Glutamatergic neuron (in vitro differentiated cells): ENCODE measurements around the gene BSPRY. TPM values are rescaled to one million over a fixed set of nuclear protein-coding genes. Genes with fewer than 3 reads are reported as not detected.

ENCODE experiments used
- DNase-seq: peaks from one replicate; pipeline ENCODE4 v3.0.0; 2022
- H3K27ac Mint-ChIP-seq: one replicate; pipeline ENCODE4 v1.8.0; 2020; ENCODE audit warnings: mild to moderate bottlenecking, mixed read lengths, inconsistent platforms; ENCODE audit not compliant: unreplicated experiment
- H3K27me3 Mint-ChIP-seq: one replicate; pipeline ENCODE4 v1.8.0; 2020; ENCODE audit warnings: mild to moderate bottlenecking, moderate library complexity, mixed read lengths, inconsistent platforms; ENCODE audit not compliant: unreplicated experiment
- H3K36me3 Mint-ChIP-seq: one replicate; pipeline ENCODE4 v1.8.0; 2020; ENCODE audit warnings: mild to moderate bottlenecking, mixed read lengths, inconsistent platforms; ENCODE audit not compliant: unreplicated experiment
- H3K4me1 Mint-ChIP-seq: one replicate; pipeline ENCODE4 v1.8.0; 2020; ENCODE audit warnings: mild to moderate bottlenecking, low read depth, mixed read lengths, inconsistent platforms; ENCODE audit not compliant: unreplicated experiment
- H3K4me3 Mint-ChIP-seq: one replicate; pipeline ENCODE4 v1.8.0; 2020; ENCODE audit warnings: mild to moderate bottlenecking, mixed read lengths, inconsistent platforms; ENCODE audit not compliant: unreplicated experiment
- H3K9me3 Mint-ChIP-seq: one replicate; pipeline ENCODE4 v1.8.0; 2020; ENCODE audit warnings: mild to moderate bottlenecking, moderate library complexity, mixed read lengths, inconsistent platforms; ENCODE audit not compliant: unreplicated experiment
- total RNA-seq: library from RNA; stranded (reverse); fragmentation: NEBNext Ultra II Directional; extraction: Animal tissue kit (Norgen Biotek cat#: 25700); gene quantifications from one replicate; pipeline ENCODE4 v1.2.1, GENCODE V29; 2021; ENCODE audit not compliant: unreplicated experiment
- TF ChIP-seq, protein P1 (sequence below): fragments of 200-600 bp; sonication (generic); IDR thresholded peaks from one replicate; pipeline ENCODE4 v1.5.0; 2021; ENCODE audit not compliant: partially characterized antibody, unreplicated experiment

BSPRY gene
- total RNA-seq, 1 donor from 2014 or later = not detected

- Mint-ChIP-seq H3K36me3 (no peaks in the 10 kb centered on the region), H3K9me3 (peaks cover 8% of the 10 kb centered on the region), H3K27ac (peak within 1 kb of the TSS; percentile 92), H3K4me3 (peak within 1 kb of the TSS; percentile 98), H3K4me1 (peaks cover 2% of the 10 kb centered on the region), H3K27me3 (peaks cover 3% of the 10 kb centered on the region)
- DNase-seq = peak; percentile 95
- TF ChIP-seq, protein P1, sequence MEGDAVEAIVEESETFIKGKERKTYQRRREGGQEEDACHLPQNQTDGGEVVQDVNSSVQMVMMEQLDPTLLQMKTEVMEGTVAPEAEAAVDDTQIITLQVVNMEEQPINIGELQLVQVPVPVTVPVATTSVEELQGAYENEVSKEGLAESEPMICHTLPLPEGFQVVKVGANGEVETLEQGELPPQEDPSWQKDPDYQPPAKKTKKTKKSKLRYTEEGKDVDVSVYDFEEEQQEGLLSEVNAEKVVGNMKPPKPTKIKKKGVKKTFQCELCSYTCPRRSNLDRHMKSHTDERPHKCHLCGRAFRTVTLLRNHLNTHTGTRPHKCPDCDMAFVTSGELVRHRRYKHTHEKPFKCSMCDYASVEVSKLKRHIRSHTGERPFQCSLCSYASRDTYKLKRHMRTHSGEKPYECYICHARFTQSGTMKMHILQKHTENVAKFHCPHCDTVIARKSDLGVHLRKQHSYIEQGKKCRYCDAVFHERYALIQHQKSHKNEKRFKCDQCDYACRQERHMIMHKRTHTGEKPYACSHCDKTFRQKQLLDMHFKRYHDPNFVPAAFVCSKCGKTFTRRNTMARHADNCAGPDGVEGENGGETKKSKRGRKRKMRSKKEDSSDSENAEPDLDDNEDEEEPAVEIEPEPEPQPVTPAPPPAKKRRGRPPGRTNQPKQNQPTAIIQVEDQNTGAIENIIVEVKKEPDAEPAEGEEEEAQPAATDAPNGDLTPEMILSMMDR = no peak
Measured at GRCh38 chr9:113410207-113410864, 61.0 kb downstream of the BSPRY start, which contains the start of the genes C9orf43 and POLE3. Gene C9orf43 (plus strand): TSS chr9:113410747. CDS start chr9:113413494, 2,747 bp downstream. Gene POLE3 (minus strand): TSS chr9:113410675. CDS start chr9:113410293, 382 bp downstream.

- no peak overlapping the region for H3K27ac Mint-ChIP-seq
- TF ChIP-seq, protein P1 = no peak
- no peaks in the 10 kb centered on the region for H3K9me3 Mint-ChIP-seq
- no peaks in the 10 kb centered on the region for H3K4me1 Mint-ChIP-seq
- no peak for DNase-seq
- no peak overlapping the region for H3K4me3 Mint-ChIP-seq
- H3K36me3 Mint-ChIP-seq = no peaks in the 10 kb centered on the region
- no peaks in the 10 kb centered on the region for H3K27me3 Mint-ChIP-seq
Measured at GRCh38 chr9:113416149-113416721, 66.9 kb downstream of the BSPRY start.

GRCh38 chr9:113417370-113417769, 68.0 kb downstream of the BSPRY start:
- Mint-ChIP-seq H3K9me3 (no peaks in the 10 kb centered on the region), H3K4me3 (no peak overlapping the region), H3K36me3 (no peaks in the 10 kb centered on the region), H3K4me1 (no peaks in the 10 kb centered on the region), H3K27ac (no peak overlapping the region), H3K27me3 (no peaks in the 10 kb centered on the region)
- no peak for DNase-seq
- TF ChIP-seq, protein P1 = no peak

Other genes starting within 250 kb of the BSPRY start
- gene SLC31A2, start 198.5 kb upstream of the BSPRY start, total RNA-seq = 1.6 TPM
- gene FKBP15, start 128.3 kb upstream of the BSPRY start, total RNA-seq = 18.2 TPM
- 11.2 TPM for gene SLC31A1, start 128.0 kb upstream of the BSPRY start, total RNA-seq
- 13.4 TPM for gene CDC26, start 74.0 kb upstream of the BSPRY start, total RNA-seq
- 21.9 TPM for gene PRPF4, start 73.9 kb upstream of the BSPRY start, total RNA-seq
- gene RNF183, start 46.2 kb upstream of the BSPRY start, total RNA-seq = not detected
- 1.3 TPM for gene WDR31, start 9.3 kb upstream of the BSPRY start, total RNA-seq
- 7.2 TPM for gene HDHD3, start 27.4 kb downstream of the BSPRY start, total RNA-seq
- gene ALAD, start 51.7 kb downstream of the BSPRY start, total RNA-seq = 39.0 TPM
- 22.3 TPM for gene POLE3, start 61.1 kb downstream of the BSPRY start, total RNA-seq
- 0.47 TPM for gene C9orf43, start 61.2 kb downstream of the BSPRY start, total RNA-seq
- 18.9 TPM for gene RGS3, start 114.2 kb downstream of the BSPRY start, total RNA-seq